GM19324 (cell line): ENCODE results near the gene CRYBG1.
"Not testable (repeated sequence)": the region's sequence is repeated elsewhere in the genome, so short reads cannot be mapped to it uniquely, and the experiment has no call there.

Experiments
- ATAC-seq: cut with Tn5 transposase; IDR thresholded peaks from one replicate; pipeline ENCODE4 v1.9.1; 2021; ENCODE audit warnings: mild to moderate bottlenecking, moderate library complexity; ENCODE audit not compliant: unreplicated experiment, low FRiP score

CRYBG1 gene

DNA sequence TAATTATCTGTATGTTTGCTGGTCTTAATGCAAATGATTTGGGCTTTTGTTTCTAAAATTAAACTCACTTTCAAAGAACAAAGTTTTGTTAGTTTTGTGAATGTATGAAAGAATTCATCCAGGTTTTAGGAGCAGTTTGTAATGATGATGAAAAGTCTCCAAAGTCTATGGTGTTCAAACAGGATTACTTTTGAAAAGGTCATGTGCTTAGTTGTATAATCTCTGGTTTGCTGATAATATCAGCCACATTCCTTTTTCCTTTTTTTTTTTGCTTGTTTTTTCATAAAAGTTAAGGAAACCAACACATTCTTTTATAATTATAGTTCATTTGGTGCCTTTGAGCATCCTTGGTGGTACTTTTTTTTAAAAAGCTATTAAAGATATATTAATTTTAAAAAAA, 179.9 kb downstream of the CRYBG1 start:
- ATAC-seq: no peak

DNA sequence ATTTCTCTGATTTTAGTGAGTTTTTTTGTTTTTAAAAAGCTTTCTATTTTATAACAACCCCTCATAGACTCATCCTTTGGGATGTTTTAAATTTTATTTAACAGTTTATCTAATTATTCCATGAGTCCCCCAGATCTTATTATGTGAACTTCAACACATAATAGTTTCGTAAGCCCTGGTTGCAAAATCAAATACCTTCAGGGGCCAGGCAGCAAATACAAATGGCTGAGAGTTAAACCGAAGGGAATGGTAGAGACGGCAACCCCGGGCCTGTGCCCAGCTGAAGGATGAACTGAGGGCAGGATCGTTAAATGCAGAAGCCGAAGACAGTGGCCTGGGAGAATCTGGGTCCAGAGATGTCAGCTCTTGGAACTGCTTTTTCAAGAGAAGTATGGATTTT, 180.4 kb downstream of the CRYBG1 start:
- ATAC-seq: no peak

DNA sequence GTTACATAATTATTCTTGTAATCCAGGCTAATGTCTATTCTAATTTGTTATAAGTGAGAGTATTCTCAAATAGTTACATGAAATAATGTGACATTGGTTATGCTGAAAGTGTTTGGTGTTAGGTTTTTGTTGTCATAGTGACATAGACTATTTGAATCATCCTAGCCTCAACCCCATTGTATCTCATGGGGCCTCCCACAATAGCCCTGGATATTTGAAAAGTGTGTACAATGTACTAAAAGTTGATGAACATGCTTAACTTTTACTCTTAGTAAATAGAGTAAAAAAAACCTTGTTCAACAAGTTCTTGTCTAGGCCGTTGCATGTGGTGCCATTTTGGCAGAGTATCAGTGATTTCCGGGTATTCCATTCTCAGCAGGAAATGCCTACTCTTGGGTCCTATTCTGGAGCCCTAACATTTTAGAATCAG, 185.8 kb downstream of the CRYBG1 start:
- no peak for ATAC-seq

DNA sequence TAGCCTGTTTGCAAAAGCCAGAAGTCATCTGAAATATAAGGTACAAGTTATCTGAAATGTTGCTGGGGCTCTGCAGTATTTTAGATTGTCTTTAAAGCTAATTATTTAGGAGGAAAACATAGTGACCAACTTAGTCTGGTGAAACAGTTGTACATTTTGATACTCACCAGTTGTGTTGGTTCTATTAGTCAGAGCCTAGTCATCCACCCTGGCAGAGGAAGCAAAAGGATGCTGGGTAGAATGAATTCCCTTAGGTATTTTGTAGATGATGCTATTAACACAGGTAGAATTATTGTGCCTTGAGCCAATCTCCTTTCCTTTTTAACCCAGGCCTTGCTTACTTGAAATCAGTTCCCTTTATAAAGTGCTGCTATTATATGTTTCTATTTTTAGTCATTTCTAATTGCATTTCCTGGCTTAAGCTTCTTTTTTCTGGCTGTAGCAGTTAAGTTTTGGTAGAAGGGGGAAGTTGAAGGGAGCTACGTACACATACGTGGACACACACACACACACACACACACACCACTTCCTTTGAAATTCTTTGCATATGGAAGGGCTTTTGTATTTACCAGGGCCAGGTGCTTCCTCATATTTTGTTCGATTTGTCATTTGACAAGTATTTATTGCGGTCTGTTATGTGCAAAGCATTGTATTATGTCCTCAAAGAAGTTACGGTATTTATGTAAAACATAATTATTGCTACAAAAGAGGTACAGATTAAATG, 186.3 kb downstream of the CRYBG1 start:
- no peak for ATAC-seq

DNA sequence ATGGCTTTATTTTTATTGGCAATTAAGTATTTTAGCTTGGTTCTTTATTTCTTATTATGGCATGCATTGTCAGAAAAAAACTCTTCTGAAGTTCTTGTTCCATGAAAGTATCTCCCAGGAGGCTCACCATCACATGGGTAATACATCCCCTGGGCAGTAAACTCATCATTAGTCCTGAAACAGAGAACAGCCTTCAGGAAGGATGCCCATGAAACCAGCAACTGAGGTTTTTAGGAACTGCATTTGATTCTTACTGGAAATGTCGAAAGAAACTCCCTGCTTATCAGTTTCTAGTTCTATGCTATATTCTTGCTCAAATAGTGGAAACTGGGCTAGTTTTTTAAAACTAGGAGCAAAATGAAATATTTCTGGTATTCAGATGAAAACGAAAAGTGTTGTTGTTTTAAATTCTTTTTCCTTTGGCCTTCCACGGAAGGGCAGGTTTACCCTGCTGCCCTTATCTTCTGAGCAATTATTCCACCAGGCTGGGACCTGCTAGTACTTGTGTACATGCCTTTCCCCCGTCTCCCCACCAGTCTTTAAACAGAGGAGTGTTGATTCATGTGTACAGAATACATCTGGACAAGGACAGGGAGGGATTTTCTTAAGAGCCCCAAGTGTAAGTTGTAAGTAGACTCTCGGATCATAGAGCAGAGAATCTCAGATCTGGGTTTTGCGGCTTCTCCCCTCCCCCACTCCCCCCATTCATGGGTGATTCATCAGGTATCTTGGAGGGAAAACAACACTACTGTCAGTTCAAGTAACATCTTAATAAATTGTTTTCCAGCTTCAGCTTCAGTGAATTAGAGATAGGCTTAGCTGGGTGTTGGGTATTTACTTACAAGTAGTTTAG, 187.3 kb downstream of the CRYBG1 start:
- ATAC-seq: no peak

DNA sequence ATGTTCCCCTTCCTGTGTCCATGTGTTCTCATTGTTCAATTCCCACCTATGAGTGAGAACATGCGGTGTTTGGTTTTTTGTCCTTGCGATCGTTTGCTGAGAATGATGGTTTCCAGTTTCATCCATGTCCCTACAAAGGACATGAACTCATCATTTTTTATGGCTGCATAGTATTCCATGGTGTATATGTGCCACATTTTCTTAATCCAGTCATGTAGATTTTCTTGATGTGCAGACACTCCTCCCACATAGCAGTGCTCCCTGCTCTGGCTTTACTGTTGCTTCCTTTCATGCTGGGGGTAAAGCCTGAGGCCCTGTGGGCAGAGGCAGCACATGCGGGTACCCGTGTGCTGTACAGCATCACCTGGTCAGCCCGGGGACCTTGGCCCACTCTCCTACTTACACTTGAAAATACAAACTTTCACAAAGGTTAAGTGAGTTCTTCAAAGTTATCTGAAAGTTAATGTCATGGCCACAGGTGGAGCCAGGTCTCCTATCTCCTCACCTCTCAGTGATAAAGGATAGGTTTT, 188.5 kb downstream of the CRYBG1 start:
- not testable (repeated sequence) for ATAC-seq

DNA sequence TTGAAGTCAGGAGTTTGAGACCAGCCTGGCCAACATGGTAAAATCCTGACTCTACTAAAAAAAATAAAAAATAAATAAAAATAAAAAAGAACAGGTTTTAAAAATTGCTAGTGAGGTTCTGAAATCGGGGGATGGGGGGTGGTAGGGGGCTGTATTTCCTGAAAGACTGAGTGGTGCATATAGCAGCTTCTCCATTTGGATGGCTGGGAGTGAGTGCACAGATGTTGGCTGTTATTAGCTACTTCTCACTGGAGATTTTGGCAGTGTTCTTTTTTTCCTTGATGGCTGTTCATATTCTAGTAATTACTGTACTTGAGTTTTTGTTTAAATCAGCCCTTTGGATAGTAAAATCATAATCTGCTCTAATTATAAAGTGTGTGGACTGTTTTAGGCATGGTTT, 189.0 kb downstream of the CRYBG1 start:
- ATAC-seq: no peak

DNA sequence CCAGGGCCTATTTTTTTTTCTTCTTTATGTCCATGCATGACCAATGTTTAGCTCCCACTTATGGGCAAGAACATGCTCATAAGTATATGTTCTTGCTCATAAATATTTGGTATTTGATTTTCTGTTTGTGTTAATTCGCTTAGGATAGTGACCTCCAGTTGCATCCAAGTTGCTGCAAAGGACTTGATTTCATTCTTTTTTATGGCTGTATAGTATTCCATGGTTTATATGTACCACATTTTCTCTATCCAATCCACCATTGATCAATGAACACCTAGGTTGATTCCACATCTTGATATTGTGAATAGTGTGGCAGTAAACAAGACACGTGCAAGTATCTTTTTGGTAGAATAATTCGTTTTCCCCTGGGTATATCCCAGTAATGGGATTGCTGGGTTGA, 190.6 kb downstream of the CRYBG1 start:
- ATAC-seq: no peak

DNA sequence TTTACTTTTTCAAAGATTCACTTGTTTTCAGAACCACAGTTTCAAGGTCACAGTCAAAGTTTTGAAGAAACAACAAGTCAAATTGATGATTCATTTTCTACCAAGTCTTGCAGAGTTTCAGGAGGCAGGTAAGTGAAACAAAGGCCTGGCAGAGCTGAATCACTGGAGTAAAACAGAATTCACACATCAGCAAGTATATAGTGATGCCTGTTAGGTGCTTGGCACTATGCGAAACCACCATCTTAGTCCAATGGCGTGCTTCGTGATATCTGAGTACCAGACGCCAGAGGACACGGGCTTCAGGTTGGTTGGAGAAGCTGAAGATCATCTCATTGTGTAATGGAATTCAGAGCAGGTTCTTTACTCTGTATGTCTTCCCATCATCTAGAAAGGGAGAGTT, 192.9 kb downstream of the CRYBG1 start:
- ATAC-seq: no peak

DNA sequence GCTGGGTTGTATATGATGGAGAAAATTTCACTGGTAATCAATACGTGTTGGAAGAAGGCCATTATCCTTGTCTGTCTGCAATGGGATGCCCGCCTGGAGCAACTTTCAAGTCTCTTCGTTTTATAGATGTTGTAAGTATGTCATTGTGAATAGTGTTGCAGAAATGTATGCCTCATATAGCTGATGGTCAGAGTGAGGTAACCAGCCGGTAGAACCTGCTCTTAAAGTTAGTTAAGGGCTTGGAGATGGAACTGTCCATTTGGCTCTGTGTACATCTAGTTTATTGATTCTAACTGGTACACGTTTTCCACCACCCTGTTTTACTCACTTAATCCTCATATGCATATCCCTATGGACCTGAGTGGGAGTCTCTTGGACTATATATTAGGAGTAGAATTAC, 195.2 kb downstream of the CRYBG1 start:
- no peak for ATAC-seq

DNA sequence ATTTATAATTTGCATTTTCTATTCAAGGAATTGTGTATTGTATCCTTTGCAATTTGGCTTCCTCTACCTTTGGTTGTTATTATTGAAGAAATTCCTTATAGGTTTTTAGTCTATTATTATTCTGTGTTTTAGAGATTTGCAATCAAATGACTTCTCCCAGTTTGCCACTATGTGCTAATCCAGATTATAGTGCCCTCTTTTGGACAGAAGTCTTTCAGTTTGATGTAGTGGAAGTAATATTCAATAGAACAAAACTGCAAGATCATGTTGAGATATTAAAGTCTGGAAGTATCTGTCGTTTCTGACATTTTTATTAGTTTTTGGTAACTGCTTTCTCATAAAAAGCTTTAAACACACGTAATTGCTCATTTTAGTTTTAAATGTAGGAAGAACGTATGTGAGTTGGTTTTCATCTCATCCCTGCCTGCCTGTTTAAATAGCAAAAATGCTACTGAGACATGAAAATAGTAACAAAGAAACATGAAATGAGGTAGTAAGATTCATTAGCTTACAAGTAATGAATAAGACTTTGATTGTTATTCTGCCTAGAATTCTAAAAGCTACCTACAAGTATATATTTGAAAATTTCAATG, 195.9 kb downstream of the CRYBG1 start:
- ATAC-seq: no peak

DNA sequence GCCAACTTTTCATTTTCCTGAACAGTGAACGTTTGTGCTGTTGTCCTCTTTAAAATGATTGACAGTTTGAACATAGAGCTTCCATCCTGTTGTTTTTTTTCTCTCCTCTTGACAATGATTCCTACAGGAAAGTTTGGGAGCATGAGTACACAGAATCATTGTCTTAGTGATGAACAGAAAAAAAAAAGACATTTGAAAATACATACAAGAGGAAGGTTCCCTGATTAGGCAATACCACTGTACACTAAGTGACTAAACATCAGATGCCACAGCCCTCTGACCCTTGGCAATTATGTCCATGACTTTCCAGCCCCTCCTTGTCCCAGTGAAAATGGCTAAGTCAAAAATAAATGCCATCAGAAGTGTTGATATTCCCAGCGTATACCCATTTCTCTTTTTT, 197.3 kb downstream of the CRYBG1 start:
- ATAC-seq: no peak

DNA sequence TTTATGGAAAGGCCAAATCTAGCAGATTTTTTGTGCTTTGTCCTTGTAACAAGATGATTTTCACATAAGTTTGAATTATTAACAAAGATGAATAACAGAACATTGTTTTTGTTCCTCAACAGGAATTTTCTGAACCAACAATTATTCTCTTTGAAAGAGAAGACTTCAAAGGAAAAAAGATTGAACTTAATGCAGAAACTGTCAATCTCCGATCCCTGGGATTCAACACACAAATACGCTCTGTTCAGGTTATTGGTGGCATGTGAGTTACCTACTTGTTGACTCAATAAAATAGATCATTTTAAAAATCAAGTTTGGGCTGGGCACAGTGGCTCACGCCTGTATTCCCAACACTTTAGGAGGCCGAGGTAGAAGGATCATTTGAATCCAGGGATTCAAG, 197.8 kb downstream of the CRYBG1 start:
- no peak for ATAC-seq

DNA sequence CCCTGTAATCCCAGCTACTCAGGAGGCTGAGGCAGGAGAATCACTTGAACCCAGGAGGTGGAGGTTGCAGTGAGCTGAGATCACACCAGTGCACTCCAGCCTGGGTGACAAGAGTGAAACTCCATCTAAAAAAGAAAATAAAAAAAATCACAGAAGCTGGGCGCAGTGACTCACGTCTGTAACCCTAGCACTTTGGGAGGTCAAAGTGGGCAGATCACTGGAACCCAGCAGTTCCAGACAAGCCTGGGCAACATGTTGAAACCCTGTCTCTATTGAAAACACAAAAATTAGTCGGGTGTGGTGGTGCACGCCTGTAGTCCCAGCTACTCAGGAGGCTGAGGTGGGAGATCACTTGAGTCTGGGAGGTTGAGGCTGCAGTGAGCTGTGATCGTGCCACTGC, 199.1 kb downstream of the CRYBG1 start:
- ATAC-seq: not testable (repeated sequence)

DNA sequence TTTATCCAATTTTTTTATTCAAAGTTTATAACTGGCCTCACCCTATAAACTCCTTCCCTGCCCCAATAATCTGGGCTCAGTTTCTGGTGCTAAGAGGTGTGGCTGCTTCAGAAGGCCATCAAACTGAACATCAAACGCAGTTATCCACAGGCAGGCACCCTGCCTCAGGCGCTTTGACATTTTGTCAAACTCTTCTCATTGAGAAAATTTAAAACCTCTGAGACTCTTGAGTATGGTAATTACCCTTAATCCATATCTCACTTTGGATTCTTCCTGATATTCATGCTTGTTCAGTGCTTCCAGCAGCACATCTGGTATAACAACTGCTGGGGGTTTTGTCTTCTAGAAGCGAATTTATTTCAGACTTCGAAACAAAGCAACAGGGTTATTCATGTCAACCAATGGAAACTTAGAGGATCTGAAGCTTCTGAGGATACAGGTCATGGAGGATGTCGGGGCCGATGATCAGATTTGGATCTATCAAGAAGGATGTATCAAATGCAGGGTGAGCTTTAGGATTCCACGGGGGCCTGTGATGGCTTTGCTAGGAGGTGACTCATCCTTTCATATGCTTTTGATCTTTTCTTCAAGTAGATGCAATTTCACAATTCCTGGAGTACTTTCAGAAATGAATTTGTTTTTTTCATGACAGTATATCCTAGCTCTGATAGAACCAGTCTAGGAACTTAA, 200.6 kb downstream of the CRYBG1 start:
- ATAC-seq: no peak

DNA sequence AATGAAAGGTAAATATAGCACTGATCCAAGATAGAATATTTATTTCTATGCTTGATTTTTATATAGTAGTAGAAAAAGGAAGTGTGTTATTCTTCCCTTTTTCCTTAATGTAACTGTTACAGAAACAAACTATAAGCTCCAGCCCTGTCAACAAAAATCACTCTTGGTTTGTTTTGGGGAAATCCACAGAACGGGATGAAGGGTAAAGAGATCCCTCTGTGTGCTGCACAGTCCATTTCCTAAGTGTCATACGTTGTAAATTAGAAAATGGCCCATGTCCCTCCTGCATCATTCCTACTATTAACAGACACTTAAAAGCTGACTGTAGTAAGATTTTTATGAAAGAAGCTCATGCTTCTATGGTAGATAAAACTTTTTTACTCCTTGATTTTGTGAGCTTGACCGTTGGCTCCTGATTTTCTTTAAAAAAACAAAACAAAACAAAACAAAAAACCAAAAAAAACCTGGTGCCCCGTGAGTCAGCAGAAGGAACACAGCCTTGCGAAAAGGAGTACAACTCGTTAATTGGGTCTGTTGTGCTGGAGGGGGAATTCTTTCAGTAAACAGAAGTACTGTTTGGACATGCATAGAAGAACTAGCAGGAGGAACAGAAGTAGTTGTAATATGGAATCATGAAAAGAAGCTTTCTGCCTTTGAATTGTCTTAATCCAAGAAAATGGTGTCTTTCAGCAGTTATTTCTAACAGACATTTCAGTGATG, 201.3 kb downstream of the CRYBG1 start:
- ATAC-seq: no peak

DNA sequence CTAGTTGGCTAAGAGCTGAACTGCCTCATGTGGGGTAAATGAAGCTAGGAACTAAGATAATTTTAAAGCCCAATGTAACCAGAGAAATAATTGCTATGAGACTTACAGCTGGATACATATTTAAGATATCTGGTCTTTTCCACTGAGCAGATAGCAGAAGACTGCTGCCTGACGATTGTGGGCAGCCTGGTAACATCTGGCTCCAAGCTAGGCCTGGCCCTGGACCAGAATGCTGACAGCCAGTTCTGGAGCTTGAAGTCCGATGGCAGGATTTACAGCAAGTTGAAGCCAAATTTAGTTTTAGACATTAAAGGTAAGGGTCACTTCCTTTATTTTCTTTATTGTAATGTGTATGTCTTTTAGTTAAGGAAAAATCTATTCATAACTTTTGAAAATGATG, 203.1 kb downstream of the CRYBG1 start:
- ATAC-seq: no peak

DNA sequence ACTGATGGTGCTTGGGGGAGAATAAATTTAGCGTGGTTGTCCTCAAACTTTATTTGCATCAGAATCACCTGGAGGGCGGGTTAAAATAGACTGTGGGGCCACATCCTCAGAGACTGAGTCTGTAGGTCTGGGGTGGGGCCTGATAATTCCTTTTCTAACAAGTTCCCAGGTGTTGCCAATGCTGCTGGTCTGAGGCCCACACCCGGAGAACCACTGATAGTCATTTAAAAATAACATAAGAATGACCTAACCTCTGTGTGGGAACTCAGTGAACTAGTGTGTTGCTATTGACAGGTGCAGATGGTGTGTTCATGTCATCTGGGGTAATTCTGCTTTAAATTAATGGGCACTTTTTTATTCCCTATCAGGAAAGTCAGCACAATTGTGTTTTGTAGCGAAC, 204.0 kb downstream of the CRYBG1 start:
- ATAC-seq: no peak

DNA sequence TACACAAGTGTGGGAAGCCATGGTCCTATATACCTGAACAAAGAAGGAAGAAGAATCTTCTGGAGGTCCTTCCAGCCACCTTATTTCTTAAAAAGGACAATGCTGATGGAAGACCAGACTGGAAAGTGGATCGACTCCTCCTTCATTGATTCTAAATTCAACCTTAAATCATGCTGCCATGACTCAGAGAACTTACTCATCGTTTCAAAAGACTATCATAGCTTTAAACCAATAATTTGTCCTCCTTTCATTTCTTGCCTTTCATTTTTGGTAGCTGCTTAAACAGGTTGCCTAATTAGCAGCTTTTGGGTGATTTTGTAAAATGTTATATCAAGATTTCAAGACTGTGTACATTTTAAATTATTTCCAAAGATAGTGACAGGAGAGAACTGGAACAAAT, 208.0 kb downstream of the CRYBG1 start:
- no peak for ATAC-seq

DNA sequence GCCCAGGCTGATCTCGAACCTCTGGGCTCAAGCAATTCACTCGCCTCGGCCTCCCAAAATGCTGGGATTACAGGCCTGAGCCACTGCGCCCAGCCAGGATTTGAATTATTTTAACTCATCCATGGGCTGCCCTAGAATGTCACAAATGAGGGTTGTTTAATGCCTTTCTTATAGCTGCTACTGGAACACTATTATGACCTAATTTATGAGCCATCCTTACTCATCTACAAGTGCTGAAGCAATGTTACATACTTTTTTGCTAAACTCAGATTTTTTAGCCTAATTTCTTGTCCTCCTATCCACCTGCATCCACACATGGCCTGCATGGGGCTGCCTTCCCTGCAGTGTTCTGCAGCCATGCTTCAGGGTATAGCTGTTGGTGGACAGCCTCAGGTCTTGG, 208.9 kb downstream of the CRYBG1 start:
- ATAC-seq: no peak
